ENCODE measurements around the gene ETV3. TPM values are rescaled to one million over a fixed set of nuclear protein-coding genes. Genes with fewer than 3 reads are reported as not detected.

Gene ETV3
- total RNA-seq, 1 experiment from 2014 or later: 26.2 TPM

DNA sequence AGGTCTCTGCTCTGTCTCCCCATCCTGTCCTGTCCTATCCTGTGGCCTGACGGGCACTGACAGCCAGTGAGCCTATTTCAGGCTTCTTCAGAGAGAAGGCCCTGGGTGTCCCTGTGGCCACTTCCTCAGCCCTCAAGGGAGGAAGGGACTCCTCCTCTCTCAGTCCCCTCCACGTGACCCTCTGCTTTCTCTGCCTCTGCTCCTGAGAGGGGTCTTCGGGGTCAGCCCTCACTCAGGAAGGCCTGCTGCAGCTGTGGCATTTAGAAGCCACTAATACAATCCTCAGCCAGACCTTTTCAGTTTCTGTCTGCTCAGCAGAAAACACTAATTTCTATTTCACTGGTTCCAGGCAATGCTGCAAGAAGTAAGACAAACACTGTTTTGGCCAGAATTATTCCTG is 43.6 kb upstream of the ETV3 start:
- no peaks in the 10 kb centered on the region for H4K20me1 ChIP-seq (ENCODE audit: insufficient read depth)
- H3K79me2 ChIP-seq (ENCODE audit: low read depth): no peaks in the 10 kb centered on the region
- H2AFZ ChIP-seq: no peak overlapping the region
- H3K9me2 ChIP-seq (ENCODE audit: insufficient read depth): no peaks in the 10 kb centered on the region
- H3K4me2 ChIP-seq: no peak overlapping the region
- no peaks in the 10 kb centered on the region for H3F3A ChIP-seq (ENCODE audit: insufficient read depth, low read depth)
- ChIA-PET POLR2A (ENCODE audit: unreplicated experiment) (interaction anchor here (0.6 kb wide), 1 partner anchor 831 kb away, joined by 4 read pairs; no protein-coding TSS in a partner anchor), CTCF (no interaction called here)
- H3K36me3 ChIP-seq (ENCODE audit: low read depth): no peaks in the 10 kb centered on the region
- no peak for DNase-seq
- no peak for TF ChIP-seq EZH2 (IDR thresholded peaks at IDR 0.05; ENCODE audit: low read depth)
- TF ChIP-seq, protein P1, sequence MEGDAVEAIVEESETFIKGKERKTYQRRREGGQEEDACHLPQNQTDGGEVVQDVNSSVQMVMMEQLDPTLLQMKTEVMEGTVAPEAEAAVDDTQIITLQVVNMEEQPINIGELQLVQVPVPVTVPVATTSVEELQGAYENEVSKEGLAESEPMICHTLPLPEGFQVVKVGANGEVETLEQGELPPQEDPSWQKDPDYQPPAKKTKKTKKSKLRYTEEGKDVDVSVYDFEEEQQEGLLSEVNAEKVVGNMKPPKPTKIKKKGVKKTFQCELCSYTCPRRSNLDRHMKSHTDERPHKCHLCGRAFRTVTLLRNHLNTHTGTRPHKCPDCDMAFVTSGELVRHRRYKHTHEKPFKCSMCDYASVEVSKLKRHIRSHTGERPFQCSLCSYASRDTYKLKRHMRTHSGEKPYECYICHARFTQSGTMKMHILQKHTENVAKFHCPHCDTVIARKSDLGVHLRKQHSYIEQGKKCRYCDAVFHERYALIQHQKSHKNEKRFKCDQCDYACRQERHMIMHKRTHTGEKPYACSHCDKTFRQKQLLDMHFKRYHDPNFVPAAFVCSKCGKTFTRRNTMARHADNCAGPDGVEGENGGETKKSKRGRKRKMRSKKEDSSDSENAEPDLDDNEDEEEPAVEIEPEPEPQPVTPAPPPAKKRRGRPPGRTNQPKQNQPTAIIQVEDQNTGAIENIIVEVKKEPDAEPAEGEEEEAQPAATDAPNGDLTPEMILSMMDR (conservative IDR thresholded peaks at IDR 0.05): no peak
- peaks cover 77% of the 10 kb centered on the region; the same call in 1 of the 2 replicates for H3K27me3 ChIP-seq (ENCODE audit: insufficient read depth, low read depth)
- intact Hi-C loops (cut with micrococcal nuclease; ENCODE audit: unreplicated experiment): no loop called here
- no TSS peak for BruUV-seq (replicated peaks)
- H3K4me3 ChIP-seq: no peak overlapping the region
- no peak overlapping the region for H3K27ac ChIP-seq
- H3K4me1 ChIP-seq (replicated peaks; ENCODE audit: insufficient read depth): no peaks in the 10 kb centered on the region
- no peaks in the 10 kb centered on the region for H3K9me3 ChIP-seq (ENCODE audit: insufficient read depth, low read depth)

DNA sequence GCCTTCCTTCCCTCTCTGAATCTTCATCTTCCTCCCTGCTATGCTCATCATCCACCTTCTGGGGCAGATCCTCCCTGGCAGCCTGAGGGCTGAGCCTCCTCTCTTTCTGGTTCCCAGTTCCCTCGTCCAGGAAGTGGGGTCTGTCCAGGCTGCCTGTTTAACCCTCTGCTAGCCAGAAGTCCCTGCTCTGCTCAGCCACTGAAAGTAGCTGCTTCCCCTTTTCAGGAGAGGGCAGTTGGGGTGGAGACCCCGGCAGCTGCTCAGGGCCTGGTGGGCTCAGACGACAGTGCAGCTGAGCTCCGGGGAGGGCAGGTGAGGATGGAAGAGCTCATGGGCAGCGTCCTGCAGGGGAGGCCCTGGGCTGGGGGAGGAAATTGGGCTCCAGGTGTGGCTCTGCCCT is 43.1 kb upstream of the ETV3 start:
- no peak overlapping the region for H2AFZ ChIP-seq
- H3K4me2 ChIP-seq: no peak overlapping the region
- H3K4me1 ChIP-seq (replicated peaks; ENCODE audit: insufficient read depth): no peaks in the 10 kb centered on the region
- no peaks in the 10 kb centered on the region for H3F3A ChIP-seq (ENCODE audit: insufficient read depth, low read depth)
- no peaks in the 10 kb centered on the region for H3K36me3 ChIP-seq (ENCODE audit: low read depth)
- no peak for DNase-seq
- POLR2A ChIA-PET (ENCODE audit: unreplicated experiment): no interaction called here
- H3K9me2 ChIP-seq (ENCODE audit: insufficient read depth): no peaks in the 10 kb centered on the region
- H3K79me2 ChIP-seq (ENCODE audit: low read depth): no peaks in the 10 kb centered on the region
- intact Hi-C loops (cut with micrococcal nuclease; ENCODE audit: unreplicated experiment): no loop called here
- no peak for TF ChIP-seq EZH2 (IDR thresholded peaks at IDR 0.05; ENCODE audit: low read depth)
- TF ChIP-seq, protein P1 (conservative IDR thresholded peaks at IDR 0.05): no peak
- BruUV-seq (replicated peaks): no TSS peak
- H4K20me1 ChIP-seq (ENCODE audit: insufficient read depth): no peaks in the 10 kb centered on the region
- H3K27me3 ChIP-seq (ENCODE audit: insufficient read depth, low read depth): peaks cover 78% of the 10 kb centered on the region; the same call in 1 of the 2 replicates
- no peaks in the 10 kb centered on the region for H3K9me3 ChIP-seq (ENCODE audit: insufficient read depth, low read depth)
- CTCF ChIA-PET: no interaction called here
- H3K4me3 ChIP-seq: no peak overlapping the region
- no peak overlapping the region for H3K27ac ChIP-seq

DNA sequence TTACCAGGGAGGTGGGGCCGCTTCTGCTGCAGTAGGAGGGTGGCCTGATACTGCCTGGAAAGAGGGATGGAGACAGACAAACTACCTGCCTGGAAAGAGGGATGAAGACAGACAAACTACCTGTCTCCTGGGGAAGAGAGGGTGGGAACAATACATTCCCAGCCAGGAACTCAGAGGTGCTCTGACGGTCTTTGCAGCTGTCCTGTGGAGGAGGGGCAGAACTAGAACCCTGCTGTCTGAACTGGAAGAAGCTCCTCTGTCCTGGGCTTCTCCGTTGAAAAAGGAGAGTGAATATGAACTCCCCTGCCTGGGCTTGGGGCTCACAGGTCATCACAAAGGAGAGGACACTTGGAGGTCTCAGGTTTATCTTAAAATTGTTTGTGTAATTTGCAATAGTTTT is 40.3 kb upstream of the ETV3 start:
- ChIA-PET POLR2A (ENCODE audit: unreplicated experiment) (no interaction called here), CTCF (interaction anchor here (0.7 kb wide), 1 partner anchor 244 kb away, joined by 5 read pairs; no protein-coding TSS in a partner anchor)
- intact Hi-C loops (cut with micrococcal nuclease; ENCODE audit: unreplicated experiment): no loop called here
- no peak overlapping the region for H3K27ac ChIP-seq
- peaks cover 68% of the 10 kb centered on the region; the same call in 1 of the 2 replicates for H3K27me3 ChIP-seq (ENCODE audit: insufficient read depth, low read depth)
- H3K9me2 ChIP-seq (ENCODE audit: insufficient read depth): no peaks in the 10 kb centered on the region
- BruUV-seq (replicated peaks): no TSS peak
- no peaks in the 10 kb centered on the region for H3K79me2 ChIP-seq (ENCODE audit: low read depth)
- H3K36me3 ChIP-seq (ENCODE audit: low read depth): no peaks in the 10 kb centered on the region
- H3K4me1 ChIP-seq (replicated peaks; ENCODE audit: insufficient read depth): no peaks in the 10 kb centered on the region
- no peak for TF ChIP-seq EZH2 (IDR thresholded peaks at IDR 0.05; ENCODE audit: low read depth)
- TF ChIP-seq, protein P1 (conservative IDR thresholded peaks at IDR 0.05): no peak
- no peaks in the 10 kb centered on the region for H3K9me3 ChIP-seq (ENCODE audit: insufficient read depth, low read depth)
- no peaks in the 10 kb centered on the region for H4K20me1 ChIP-seq (ENCODE audit: insufficient read depth)
- no peak overlapping the region for H3K4me3 ChIP-seq
- DNase-seq: no peak
- H3K4me2 ChIP-seq: no peak overlapping the region
- H3F3A ChIP-seq (ENCODE audit: insufficient read depth, low read depth): no peaks in the 10 kb centered on the region
- no peak overlapping the region for H2AFZ ChIP-seq
